Loucy (cell line): Measurements from ENCODE around the gene ZNF860.

Experiments
- H2AFZ ChIP-seq: fragments of 200-600 bp; sonication (generic); 2 replicates; pipeline ENCODE4 v1.6.0; 2016; ENCODE audit warnings: antibody characterized with exemption, mild to moderate bottlenecking, low read length, moderate library complexity
- H3F3A ChIP-seq: fragments of 200-600 bp; 2 replicates; pipeline ENCODE4 v1.6.0; 2016; ENCODE audit warnings: antibody characterized with exemption, low read depth, mild to moderate bottlenecking
- H3K27me3 ChIP-seq: fragments of 200-600 bp; sonication (generic); 2 replicates; pipeline ENCODE4 v1.6.1; 2014; ENCODE audit warnings: low read length, mild to moderate bottlenecking; ENCODE audit not compliant: insufficient read depth, poor library complexity, severe bottlenecking
- H3K36me3 ChIP-seq: fragments of 200-600 bp; sonication (generic); 2 replicates; pipeline ENCODE4 v1.6.1; 2016; ENCODE audit warnings: low read length; ENCODE audit not compliant: insufficient read depth
- H3K4me1 ChIP-seq: fragments of 200-600 bp; sonication (generic); 2 replicates; pipeline ENCODE4 v1.5.1; 2014; ENCODE audit warnings: low read length, mild to moderate bottlenecking; ENCODE audit not compliant: insufficient read depth, poor library complexity, severe bottlenecking
- H3K4me2 ChIP-seq: fragments of 200-600 bp; sonication (generic); 2 replicates; pipeline ENCODE4 v1.6.0; 2014; ENCODE audit warnings: antibody characterized with exemption, low read length, low read depth, mild to moderate bottlenecking; ENCODE audit not compliant: poor library complexity, severe bottlenecking
- H3K4me3 ChIP-seq: fragments of 200-600 bp; sonication (generic); 2 replicates; pipeline ENCODE4 v1.5.1; 2014; ENCODE audit warnings: low read length, mild to moderate bottlenecking, mixed read lengths; ENCODE audit not compliant: poor library complexity, severe bottlenecking
- H3K79me2 ChIP-seq: fragments of 200-600 bp; sonication (generic); 2 replicates; pipeline ENCODE4 v1.6.1; 2014; ENCODE audit warnings: low read length; ENCODE audit not compliant: insufficient read depth
- H3K9ac ChIP-seq: fragments of 200-600 bp; sonication (generic); 2 replicates; pipeline ENCODE4 v1.6.0; 2014; ENCODE audit warnings: mild to moderate bottlenecking, low read depth, low read length, moderate library complexity; ENCODE audit not compliant: poor library complexity, severe bottlenecking
- H3K9me2 ChIP-seq: fragments of 200-600 bp; sonication (generic); replicated peaks from 2 replicates; pipeline ENCODE4 v1.6.1; 2016; ENCODE audit warnings: low read depth, low read length, mixed read lengths
- H3K9me3 ChIP-seq: fragments of 200-600 bp; sonication (generic); 2 replicates; pipeline ENCODE4 v1.6.1; 2014; ENCODE audit warnings: mild to moderate bottlenecking, antibody characterized with exemption, low read length, low read depth; ENCODE audit not compliant: insufficient read depth
- H4K20me1 ChIP-seq: fragments of 200-600 bp; sonication (generic); 2 replicates; pipeline ENCODE4 v1.6.0; 2014; ENCODE audit warnings: antibody characterized with exemption, low read length, mild to moderate bottlenecking; ENCODE audit not compliant: insufficient read depth, poor library complexity, severe bottlenecking
- EZH2phosphoT487 ChIP-seq: fragments of 200-600 bp; IDR thresholded peaks from 2 replicates; pipeline ENCODE4 v1.6.1; 2018; ENCODE audit warnings: antibody characterized with exemption, mild to moderate bottlenecking, moderate library complexity, borderline replicate concordance
- TF ChIP-seq, protein P1 (sequence below): fragments of 200-600 bp; sonication (generic); conservative IDR thresholded peaks from 2 replicates; pipeline ENCODE4 v1.5.1; 2014; ENCODE audit warnings: mild to moderate bottlenecking, antibody characterized with exemption, low read length

Gene ZNF860

DNA sequence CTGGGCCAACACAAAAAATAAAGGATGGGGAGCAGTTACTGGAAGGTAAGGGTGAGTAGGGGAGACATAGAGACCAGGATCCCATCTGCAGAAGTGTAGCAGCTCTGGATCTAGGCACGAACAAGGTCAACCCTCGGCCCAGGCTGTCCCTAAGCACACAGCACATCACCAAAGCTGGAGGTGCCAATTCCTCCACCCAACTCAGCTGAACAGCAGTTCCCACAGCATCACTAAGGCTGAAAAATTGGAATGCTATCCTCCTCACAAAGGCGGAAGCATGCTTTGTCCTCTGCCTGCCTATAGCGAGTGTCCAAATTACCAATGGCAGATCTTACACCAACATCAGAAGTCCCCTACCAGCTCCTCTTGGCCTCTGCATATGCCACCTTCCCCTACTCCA lies 34.4 kb upstream of the ZNF860 start:
- H4K20me1 ChIP-seq = no peaks in the 10 kb centered on the region
- H3K36me3 ChIP-seq = no peaks in the 10 kb centered on the region
- no peak overlapping the region for H2AFZ ChIP-seq
- no peak overlapping the region for H3K9ac ChIP-seq
- no peaks in the 10 kb centered on the region for H3K9me3 ChIP-seq
- no peak overlapping the region for H3K4me3 ChIP-seq
- no peak overlapping the region for H3K4me2 ChIP-seq
- TF ChIP-seq, protein P1, sequence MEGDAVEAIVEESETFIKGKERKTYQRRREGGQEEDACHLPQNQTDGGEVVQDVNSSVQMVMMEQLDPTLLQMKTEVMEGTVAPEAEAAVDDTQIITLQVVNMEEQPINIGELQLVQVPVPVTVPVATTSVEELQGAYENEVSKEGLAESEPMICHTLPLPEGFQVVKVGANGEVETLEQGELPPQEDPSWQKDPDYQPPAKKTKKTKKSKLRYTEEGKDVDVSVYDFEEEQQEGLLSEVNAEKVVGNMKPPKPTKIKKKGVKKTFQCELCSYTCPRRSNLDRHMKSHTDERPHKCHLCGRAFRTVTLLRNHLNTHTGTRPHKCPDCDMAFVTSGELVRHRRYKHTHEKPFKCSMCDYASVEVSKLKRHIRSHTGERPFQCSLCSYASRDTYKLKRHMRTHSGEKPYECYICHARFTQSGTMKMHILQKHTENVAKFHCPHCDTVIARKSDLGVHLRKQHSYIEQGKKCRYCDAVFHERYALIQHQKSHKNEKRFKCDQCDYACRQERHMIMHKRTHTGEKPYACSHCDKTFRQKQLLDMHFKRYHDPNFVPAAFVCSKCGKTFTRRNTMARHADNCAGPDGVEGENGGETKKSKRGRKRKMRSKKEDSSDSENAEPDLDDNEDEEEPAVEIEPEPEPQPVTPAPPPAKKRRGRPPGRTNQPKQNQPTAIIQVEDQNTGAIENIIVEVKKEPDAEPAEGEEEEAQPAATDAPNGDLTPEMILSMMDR = no peak
- H3F3A ChIP-seq = no peaks in the 10 kb centered on the region
- no peaks in the 10 kb centered on the region for H3K79me2 ChIP-seq
- H3K9me2 ChIP-seq = no peaks in the 10 kb centered on the region
- no peaks in the 10 kb centered on the region for H3K27me3 ChIP-seq
- no peaks in the 10 kb centered on the region for H3K4me1 ChIP-seq

DNA sequence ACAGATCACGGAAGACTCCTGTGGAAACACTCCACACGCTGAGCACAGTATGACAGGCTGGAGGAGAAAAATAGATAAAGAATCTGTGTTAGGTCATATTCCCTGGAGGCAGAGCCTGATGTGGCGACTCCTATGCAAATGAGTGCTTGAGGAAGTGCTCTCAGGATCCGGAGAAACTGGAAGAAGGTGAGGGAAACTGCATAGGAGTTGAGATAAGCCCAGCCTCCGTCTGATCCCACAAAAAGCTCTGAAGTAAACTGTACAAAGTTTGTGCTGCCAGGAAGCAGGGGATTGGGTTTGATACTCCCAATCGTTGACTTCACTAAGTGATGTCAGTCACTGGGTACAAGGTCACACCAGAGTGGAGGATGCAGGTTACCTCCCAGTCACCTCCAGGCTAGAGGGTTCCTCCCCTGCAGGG lies 33.9 kb upstream of the ZNF860 start:
- H3K79me2 ChIP-seq = no peaks in the 10 kb centered on the region
- H3K9me2 ChIP-seq = no peaks in the 10 kb centered on the region
- no peak for TF ChIP-seq EZH2phosphoT487
- TF ChIP-seq, protein P1 = no peak
- H3K9ac ChIP-seq = no peak overlapping the region
- H3K9me3 ChIP-seq = no peaks in the 10 kb centered on the region
- H3K4me2 ChIP-seq = no peak overlapping the region
- no peaks in the 10 kb centered on the region for H3K36me3 ChIP-seq
- no peaks in the 10 kb centered on the region for H3K4me1 ChIP-seq
- no peak overlapping the region for H2AFZ ChIP-seq
- H3K27me3 ChIP-seq = no peaks in the 10 kb centered on the region
- H3K4me3 ChIP-seq = no peak overlapping the region
- H3F3A ChIP-seq = no peaks in the 10 kb centered on the region
- no peaks in the 10 kb centered on the region for H4K20me1 ChIP-seq

DNA sequence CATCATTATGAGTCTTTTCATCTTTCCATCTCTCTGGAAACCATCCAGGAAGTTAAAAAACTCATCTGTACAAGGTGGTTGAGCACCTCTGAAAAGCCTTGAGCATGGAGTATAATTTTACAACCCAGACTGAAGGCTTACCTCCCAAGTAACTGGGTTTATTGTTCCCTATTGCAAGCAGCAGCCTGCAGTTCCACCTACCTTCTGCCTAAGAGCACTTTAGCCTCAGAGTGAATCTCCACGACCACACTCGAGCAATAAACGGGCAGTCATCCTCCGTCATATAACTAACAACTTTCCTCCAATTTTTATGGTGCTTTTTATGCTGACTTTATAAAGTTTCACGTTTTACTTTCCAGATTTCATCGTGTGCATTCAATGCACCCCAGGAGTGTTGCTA lies 33.3 kb upstream of the ZNF860 start:
- no peaks in the 10 kb centered on the region for H3K9me2 ChIP-seq
- no peak overlapping the region for H3K9ac ChIP-seq
- no peaks in the 10 kb centered on the region for H3K79me2 ChIP-seq
- no peaks in the 10 kb centered on the region for H3K4me1 ChIP-seq
- H4K20me1 ChIP-seq = no peaks in the 10 kb centered on the region
- no peaks in the 10 kb centered on the region for H3F3A ChIP-seq
- H3K27me3 ChIP-seq = no peaks in the 10 kb centered on the region
- TF ChIP-seq, protein P1 = no peak
- no peak for TF ChIP-seq EZH2phosphoT487
- H3K4me2 ChIP-seq = no peak overlapping the region
- no peaks in the 10 kb centered on the region for H3K9me3 ChIP-seq
- H3K36me3 ChIP-seq = no peaks in the 10 kb centered on the region
- H3K4me3 ChIP-seq = no peak overlapping the region
- H2AFZ ChIP-seq = no peak overlapping the region
